Iris pigment epithelial cell (primary cell): Measurements from ENCODE around the gene BCKDK.
"Not testable (repeated sequence)": the region's sequence is repeated elsewhere in the genome, so short reads cannot be mapped to it uniquely, and the experiment has no call there.

Experiments
- DNase-seq: peaks from one replicate; pipeline ENCODE4 v3.0.0-alpha.2; 2011; ENCODE audit warnings: low read depth

Gene BCKDK

GRCh38 chr16:31094424-31095120 lies 13.6 kb upstream of the BCKDK start, which contains the start of gene VKORC1:
Gene VKORC1, minus strand, starts transcription at chr16:31094797. Its CDS starts 68 bp downstream, at chr16:31094729.
- DNase-seq = peak; percentile 99

DNA sequence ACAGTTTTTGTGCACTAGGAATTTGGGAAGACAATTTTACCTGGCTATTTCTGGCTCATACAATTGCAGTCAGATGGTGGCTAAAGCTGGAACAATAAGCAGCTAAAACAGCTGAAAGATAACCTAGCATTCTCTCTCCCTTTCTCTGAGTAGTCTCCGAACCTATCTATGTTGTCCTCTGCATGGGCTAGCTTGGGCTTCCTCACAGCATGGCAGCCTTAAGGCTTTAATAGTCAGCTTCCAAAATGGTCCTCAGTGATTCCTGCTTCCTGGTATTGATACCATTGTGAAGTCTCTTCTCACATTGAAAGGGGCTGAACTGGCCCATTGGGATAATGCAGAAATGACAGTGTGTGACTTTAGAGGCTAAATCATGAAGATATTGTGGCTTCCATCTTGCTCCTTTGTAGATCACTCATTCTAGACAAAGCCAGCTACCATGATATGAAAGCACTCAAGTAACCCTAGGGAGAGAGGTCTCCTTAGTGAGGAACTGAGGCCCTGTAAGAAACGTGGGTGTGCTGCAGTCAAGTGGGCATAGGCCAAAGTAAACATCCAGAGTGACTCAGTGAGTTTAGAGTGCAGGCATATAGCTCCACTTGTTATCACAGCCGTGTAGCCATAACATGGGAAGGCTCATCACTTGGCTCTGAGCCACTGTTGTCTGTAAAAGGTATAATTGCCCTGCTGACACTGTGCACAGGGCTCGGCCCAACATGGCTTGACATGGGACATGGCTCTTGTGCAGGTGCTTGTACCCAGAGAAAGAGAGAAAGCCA lies 8.1 kb upstream of the BCKDK start:
- peak; percentile 84 for DNase-seq

GRCh38 chr16:31100876-31101641 lies 7.1 kb upstream of the BCKDK start:
- DNase-seq = not testable (repeated sequence)

DNA sequence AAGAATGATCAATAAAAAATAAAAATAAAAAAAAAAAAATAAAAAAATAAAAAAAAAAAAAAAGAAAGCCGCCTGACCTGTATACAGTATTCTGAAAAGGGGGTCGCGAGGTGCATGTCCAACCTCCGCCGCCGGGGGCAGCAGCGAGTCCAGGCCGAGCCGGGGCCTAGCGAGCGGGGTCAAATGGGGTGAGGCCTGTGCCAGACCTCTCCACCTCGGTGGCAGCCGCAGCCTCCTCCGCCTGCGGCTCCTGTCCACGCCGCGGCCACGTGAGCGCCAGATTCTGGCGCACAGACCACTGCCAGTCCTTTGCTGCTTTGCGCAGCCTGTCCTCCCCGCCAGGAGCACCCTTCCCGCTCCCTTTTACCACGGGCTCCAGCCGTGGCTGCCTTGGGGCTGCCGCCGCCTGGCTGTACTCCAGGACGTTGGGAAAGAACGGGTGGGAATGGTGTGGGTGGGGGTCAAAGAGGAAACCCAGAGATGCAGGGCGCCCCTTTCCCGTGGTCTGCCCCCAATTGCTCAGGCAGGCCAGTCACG lies 2.4 kb upstream of the BCKDK start:
- peak; percentile 30 for DNase-seq

- no peak for DNase-seq
Observed at GRCh38 chr16:31106509-31107464, 1.4 kb upstream of the BCKDK start.

DNA sequence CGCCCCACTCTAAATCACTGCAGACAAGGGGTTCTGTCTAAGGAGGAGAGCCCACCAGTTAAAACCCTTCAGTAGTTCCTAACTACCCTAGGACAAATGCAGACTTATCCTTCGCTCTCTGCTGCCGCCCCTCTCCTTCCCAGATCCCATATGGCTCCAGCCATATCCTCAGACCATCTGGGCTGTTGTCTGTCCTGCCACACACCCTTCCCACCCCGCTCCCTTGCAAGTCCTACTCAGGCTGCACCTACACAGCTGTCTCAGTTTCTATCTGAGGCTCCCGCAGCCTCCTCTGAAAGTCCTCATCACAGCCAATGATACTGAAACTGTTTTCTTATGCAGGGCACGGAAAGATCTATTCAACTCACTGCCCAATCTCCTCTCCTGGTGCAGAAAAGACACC lies 720 bp upstream of the BCKDK start:
- DNase-seq = no peak

GRCh38 chr16:31108794-31109558 lies 790 bp downstream of the BCKDK start:
- DNase-seq = no peak

DNA sequence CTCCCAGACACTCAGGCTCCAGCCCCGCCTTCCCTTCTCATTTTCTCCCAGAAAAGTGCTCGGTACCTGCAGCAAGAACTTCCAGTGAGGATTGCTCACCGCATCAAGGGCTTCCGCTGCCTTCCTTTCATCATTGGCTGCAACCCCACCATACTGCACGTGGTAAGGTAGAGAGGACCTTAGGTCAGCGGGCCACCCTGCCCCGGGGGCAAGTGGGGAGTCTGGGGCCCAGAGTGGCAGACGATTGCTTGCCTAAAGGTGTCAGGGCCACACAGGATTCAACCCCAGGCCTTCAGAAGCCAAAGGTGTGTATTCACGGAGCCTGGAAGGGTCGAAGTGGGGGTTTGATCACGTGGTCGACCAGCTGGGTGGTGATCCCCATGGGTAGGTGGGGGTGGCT lies 1.4 kb downstream of the BCKDK start:
- DNase-seq = no peak

GRCh38 chr16:31110106-31111034 lies 2.2 kb downstream of the BCKDK start:
- DNase-seq = no peak

GRCh38 chr16:31111881-31112466 lies 3.8 kb downstream of the BCKDK start:
- DNase-seq = no peak

- DNase-seq = no peak
Observed at GRCh38 chr16:31112711-31113110, 4.5 kb downstream of the BCKDK start.

DNA sequence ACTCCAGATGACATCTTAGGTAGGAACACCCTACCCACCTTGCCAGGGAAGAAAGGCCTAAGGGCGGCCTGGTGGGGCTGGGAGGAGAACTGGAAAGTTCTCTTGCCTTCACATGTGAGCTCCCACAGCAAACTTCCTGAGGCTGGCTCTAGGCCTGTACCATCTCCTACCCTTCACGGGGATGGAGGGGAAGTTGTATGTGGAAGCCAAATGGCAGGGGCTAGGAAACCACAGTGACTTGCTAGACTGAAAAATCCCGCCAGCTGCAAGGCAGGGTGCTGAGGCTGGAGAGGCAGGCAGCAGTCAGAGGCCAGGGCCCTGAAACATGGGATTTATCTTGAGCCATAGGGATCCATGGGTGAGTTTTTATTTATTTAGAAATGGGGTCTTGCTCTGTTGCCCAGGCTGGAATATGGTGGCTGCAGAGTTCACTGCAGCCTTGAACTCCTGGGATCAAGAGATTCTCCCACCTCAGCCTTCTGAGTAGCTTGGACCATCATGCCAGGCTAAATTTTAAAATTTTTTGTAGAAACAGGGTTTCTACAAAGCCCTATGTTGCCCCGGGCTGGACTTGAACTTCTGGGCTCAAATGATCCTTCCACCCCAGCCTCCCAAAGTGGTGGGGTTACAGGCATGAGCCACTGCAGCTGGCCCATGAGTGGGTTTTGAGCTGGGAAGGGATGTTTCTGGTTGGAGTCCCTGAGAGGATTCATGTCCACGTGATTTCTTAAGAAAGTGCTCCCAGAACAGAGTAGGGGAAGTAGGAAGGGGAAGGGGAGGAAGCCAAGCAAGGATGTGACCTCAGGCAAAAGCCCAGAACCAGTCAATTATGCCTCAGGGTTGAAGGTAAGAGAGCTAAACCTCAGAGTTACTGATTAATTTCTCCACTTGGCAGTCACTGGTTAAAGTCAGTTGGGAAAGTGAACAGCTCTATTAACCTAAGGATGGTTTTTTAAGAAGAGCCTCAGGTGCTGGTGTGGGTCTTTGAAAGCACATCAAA lies 5.2 kb downstream of the BCKDK start:
- DNase-seq = no peak

DNA sequence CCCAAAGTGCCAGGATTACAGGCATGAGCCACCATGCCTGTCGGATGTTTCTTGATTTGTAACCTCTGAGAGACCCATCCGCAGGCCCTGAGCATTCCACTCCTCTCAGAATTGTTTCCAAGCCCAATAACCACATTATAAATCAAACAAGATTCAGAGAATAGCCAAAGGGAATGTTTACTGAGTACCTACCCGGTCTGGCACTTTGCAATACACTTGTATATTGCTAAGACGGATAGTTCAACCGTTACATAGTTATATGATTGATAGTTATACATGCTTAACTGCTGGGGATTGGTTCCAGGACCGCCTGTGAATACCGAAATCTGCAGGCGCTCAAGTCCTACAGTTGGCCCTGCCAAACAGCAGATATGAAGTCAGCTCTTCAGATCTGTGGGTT lies 6.3 kb downstream of the BCKDK start:
- DNase-seq = no peak

- DNase-seq = peak; percentile 99
Observed at GRCh38 chr16:31117384-31118222, 9.4 kb downstream of the BCKDK start, which contains the start of gene KAT8. Gene KAT8, plus strand, starts transcription at chr16:31117664. Its CDS starts 18 bp downstream, at chr16:31117682.

DNA sequence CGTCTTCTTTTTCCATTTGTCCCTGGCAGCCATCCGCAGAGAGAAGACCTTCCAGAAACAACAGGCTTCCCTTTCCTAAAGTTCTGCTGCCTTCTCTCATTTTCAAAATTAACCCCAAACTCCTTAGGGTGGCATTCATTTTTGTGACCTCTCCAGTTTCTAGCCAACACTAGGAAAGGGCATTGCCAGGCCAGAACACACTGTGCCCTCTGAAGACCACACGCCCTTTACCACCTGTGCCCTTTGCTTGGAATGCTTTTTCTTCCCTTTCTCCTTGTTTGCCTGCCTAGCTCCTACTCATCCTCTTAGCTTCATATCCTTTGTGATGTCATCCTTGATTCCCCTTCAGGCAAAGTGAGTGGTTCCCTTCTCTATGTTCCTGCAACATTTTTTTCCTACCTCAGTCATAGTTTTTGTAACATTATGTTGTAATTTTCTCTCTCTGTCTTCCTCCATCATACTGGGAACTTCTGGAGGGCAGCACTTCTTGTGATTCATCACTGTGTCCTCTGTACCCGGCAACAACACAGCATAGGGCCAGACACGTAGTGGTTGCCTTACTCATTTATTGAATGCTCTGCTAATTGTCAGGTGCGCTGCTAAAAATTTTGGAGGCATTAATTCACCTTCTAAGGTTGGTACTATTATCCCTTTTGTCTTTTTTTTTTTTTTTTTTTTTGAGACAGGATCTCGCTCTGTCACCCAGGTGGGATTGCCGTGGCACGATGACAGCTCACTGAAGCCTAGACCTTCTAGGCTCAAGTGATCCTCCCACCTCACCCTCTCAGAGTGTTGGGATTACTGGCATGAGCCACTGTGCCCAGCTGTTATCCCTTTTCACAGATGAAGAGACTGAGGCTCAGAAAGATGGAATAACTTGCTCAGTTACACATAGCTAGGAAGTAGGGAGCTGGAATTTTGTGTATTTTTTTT lies 10.3 kb downstream of the BCKDK start:
- peak; percentile 92 for DNase-seq
